ENCODE measurements around the gene B4GALT1. TPM values are rescaled to one million over a fixed set of nuclear protein-coding genes. Genes with fewer than 3 reads are reported as not detected.

The B4GALT1 gene
- total RNA-seq, 1 experiment from 2014 or later, result 31.4 TPM

DNA sequence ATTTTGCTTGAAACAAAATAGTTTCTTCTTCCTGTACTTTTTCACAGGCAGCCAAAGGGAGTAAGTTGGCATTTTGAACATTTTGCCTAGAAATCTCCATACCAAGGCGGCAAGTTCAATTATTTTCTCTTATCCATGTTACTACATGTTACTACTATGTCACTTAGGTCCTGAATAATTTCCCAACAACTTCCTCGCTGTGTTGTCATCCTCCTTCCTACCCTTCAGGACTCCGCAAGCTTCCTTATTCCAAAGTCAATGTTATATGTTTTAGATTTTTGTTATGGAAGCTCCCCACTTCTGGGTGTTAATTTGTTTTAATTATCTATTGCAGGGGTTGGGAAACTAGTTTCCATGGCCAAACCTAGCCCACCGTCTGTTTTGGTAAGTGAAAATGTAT is 9.9 kb upstream of the B4GALT1 start:
- intact Hi-C loops (cut with micrococcal nuclease), result no loop called here
- CTCF ChIA-PET, result no interaction called here

More for the DNA sequence above, 9.9 kb upstream of the B4GALT1 start:
- H3K9ac ChIP-seq (ENCODE audit: low read length), result no peak overlapping the region
- no peak overlapping the region for H2AFZ ChIP-seq (ENCODE audit: low read depth, low read length, poor library complexity, severe bottlenecking)
- TF ChIP-seq, protein P1, sequence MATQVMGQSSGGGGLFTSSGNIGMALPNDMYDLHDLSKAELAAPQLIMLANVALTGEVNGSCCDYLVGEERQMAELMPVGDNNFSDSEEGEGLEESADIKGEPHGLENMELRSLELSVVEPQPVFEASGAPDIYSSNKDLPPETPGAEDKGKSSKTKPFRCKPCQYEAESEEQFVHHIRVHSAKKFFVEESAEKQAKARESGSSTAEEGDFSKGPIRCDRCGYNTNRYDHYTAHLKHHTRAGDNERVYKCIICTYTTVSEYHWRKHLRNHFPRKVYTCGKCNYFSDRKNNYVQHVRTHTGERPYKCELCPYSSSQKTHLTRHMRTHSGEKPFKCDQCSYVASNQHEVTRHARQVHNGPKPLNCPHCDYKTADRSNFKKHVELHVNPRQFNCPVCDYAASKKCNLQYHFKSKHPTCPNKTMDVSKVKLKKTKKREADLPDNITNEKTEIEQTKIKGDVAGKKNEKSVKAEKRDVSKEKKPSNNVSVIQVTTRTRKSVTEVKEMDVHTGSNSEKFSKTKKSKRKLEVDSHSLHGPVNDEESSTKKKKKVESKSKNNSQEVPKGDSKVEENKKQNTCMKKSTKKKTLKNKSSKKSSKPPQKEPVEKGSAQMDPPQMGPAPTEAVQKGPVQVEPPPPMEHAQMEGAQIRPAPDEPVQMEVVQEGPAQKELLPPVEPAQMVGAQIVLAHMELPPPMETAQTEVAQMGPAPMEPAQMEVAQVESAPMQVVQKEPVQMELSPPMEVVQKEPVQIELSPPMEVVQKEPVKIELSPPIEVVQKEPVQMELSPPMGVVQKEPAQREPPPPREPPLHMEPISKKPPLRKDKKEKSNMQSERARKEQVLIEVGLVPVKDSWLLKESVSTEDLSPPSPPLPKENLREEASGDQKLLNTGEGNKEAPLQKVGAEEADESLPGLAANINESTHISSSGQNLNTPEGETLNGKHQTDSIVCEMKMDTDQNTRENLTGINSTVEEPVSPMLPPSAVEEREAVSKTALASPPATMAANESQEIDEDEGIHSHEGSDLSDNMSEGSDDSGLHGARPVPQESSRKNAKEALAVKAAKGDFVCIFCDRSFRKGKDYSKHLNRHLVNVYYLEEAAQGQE (IDR thresholded peaks at IDR 0.05; ENCODE audit: low read depth), result no peak
- TF ChIP-seq, protein P2, sequence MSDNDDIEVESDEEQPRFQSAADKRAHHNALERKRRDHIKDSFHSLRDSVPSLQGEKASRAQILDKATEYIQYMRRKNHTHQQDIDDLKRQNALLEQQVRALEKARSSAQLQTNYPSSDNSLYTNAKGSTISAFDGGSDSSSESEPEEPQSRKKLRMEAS (IDR thresholded peaks at IDR 0.05), result no peak
- TF ChIP-seq POLR2AphosphoS5 (IDR thresholded peaks at IDR 0.05; ENCODE audit: low read depth, low read length), result no peak
- TF ChIP-seq ZFX (IDR thresholded peaks at IDR 0.05), result no peak
- TF ChIP-seq, protein P3, sequence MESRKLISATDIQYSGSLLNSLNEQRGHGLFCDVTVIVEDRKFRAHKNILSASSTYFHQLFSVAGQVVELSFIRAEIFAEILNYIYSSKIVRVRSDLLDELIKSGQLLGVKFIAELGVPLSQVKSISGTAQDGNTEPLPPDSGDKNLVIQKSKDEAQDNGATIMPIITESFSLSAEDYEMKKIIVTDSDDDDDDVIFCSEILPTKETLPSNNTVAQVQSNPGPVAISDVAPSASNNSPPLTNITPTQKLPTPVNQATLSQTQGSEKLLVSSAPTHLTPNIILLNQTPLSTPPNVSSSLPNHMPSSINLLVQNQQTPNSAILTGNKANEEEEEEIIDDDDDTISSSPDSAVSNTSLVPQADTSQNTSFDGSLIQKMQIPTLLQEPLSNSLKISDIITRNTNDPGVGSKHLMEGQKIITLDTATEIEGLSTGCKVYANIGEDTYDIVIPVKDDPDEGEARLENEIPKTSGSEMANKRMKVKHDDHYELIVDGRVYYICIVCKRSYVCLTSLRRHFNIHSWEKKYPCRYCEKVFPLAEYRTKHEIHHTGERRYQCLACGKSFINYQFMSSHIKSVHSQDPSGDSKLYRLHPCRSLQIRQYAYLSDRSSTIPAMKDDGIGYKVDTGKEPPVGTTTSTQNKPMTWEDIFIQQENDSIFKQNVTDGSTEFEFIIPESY (IDR thresholded peaks at IDR 0.05; ENCODE audit: extremely low read depth, insufficient replicate concordance, low read length), result no peak
- no peak for TF ChIP-seq FOSL1 (IDR thresholded peaks at IDR 0.05; ENCODE audit: low read depth)
- H3K9me2 ChIP-seq (ENCODE audit: insufficient read depth), result no peaks in the 10 kb centered on the region
- H4K20me1 ChIP-seq (ENCODE audit: insufficient read depth), result no peaks in the 10 kb centered on the region
- no peaks in the 10 kb centered on the region for H3K9me3 ChIP-seq (ENCODE audit: control insufficient read depth in 1 of 2, insufficient read depth in 1 of 2, low read depth in 1 of 2, low read length in 2 of 2)
- no peak overlapping the region for H3K4me2 ChIP-seq (ENCODE audit: low read length)
- POLR2A ChIA-PET, result no interaction called here
- no peaks in the 10 kb centered on the region for H3K27me3 ChIP-seq (ENCODE audit: insufficient read depth, low read length)
- BruUV-seq (replicated peaks), result no TSS peak
- RAD21 ChIA-PET (ENCODE audit: low non-redundant PET in 1 of 2, low total read pairs in 2 of 2, uncharacterized antibody in 2 of 2, unreplicated experiment in 2 of 2), result no interaction called here
- no peak overlapping the region for H3K4me3 ChIP-seq (replicated peaks in 1 of 2; ENCODE audit: low read depth in 1 of 2, low read length in 2 of 2)
- no peak overlapping the region for H3K27ac ChIP-seq (ENCODE audit: low read depth, low read length)
- no peaks in the 10 kb centered on the region for H3K79me2 ChIP-seq (ENCODE audit: insufficient read depth, low read length)
- ATAC-seq, result no peak
- no peak for DNase-seq (ENCODE audit: low read depth, low spot score)
- peaks cover 7 to 14% of the 10 kb centered on the region in 2 experiments; a peak in 3 of 4 replicates for H3K4me1 ChIP-seq (ENCODE audit: control insufficient read depth in 1 of 2, insufficient read depth in 2 of 2, low read length in 2 of 2)
- H3K36me3 ChIP-seq (ENCODE audit: control insufficient read depth in 1 of 2, insufficient read depth in 2 of 2, low read length in 2 of 2), result no peaks in the 10 kb centered on the region

Measured in HCT116 (cell line).